Right ventricle myocardium superior (tissue), 1 donor: Measurements from ENCODE around the gene SYMPK. TPM values are rescaled to one million over a fixed set of nuclear protein-coding genes. Genes with fewer than 3 reads are reported as not detected.

ENCODE experiments used
- ATAC-seq: fragments of 200-7000 bp; cut with Tn5 transposase; one replicate; pipeline ENCODE4 v1.9.1; 2020; ENCODE audit warnings: mild to moderate bottlenecking; ENCODE audit not compliant: poor library complexity
- DNase-seq: peaks from one replicate; pipeline ENCODE4 v3.0.0-alpha.2; 2020
- intact Hi-C: fragments of 100-400 bp; cut with DNase I; formaldehyde crosslinking; loops from one replicate; pipeline ENCODE4 v1.11.2; 2022
- total RNA-seq: library from RNA; stranded (reverse); fragmentation: NEBNext Ultra II Directional; extraction: Animal tissue kit (Norgen Biotek cat#: 25700); gene quantifications from one replicate; pipeline ENCODE4 v1.2.1, GENCODE V29; 2021
- donor health status: DM: no; HTN: yes; CAD: no; lungs with severe emphysema.

The SYMPK gene
- total RNA-seq, 1 donor from 2014 or later: 29.6 TPM

DNA sequence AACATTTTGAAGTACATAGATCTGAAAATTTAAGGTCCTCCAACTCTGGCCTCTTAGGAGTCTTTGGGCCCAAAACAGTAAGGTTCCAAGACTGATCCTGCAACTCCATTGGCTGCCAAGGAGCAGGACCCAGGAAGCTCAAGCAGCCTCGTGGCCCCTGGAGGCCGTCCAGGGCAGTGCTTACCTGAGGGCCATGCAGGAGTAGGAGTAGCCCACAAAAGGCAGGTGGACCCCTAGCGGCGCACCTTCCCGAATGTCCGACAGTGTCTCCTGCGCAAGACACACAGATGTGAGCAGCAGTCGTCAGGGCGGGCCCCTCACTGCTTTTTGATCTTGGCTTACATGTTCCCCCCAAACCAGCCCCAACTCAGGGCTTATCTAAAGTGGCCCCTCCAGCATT, 88.2 kb downstream of the SYMPK start:
- ATAC-seq (no peak), DNase-seq (no peak)
- intact Hi-C loops: no loop called here

GRCh38 chr19:45773384-45773783, 89.6 kb downstream of the SYMPK start:
- intact Hi-C loops: no loop called here
- ATAC-seq: no peak
- no peak for DNase-seq

DNA sequence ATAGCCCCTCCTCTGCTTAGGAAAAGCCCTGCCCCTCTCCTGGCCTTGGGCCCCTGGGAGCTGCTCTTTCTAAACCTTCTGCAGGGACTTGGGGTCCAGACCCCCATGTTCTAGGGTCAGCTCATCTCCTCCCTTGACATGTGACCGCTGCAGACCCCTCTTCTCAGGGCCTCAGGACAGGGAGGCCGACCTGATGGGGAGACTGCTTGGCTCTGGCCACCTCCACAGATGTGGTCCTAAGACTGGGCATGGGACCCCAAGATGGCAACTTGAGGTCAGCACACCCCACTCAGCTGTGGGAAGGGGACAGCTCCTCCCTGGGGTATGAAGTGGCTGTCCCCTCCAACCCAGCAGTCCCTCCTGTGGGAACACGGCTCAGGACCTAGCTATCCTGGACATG, 90.0 kb downstream of the SYMPK start:
- no peak for ATAC-seq
- no peak for DNase-seq

DNA sequence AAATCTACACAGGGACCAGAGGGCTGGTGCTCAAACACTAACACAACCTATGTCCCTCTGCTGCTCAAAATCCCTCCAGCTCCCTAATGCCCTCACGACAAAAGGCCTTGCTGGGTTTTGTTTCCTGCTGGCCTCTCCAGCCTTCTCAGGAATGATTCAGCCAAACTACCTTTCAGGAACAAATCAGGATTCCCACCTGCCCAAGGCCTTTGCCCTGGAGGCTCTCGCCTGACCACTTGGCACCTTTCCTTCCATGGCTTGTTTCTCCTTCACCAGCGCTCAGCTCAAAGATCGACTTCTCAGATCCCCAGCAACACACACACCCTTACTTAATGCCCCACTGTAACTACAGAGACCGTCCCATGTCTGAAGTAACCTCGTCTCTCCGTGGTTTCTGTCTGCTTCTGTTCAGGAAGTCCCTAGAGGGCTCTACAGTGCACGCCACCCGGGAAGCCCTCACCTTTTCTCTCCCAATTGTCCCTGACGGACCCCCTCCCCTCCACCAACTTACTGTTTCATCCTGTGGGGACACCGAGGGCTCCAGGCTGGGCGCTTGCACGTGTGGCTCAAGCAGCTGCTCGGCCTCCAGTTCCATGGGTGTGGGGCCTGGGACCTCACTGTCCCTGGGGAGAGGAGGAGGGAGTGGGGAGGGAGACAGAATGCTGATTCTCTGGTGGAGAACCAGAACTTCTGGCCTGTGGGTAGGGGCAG, 90.7 kb downstream of the SYMPK start:
- intact Hi-C loops: no loop called here
- ATAC-seq (no peak), DNase-seq (no peak)

More for the DNA sequence above, 90.0 kb downstream of the SYMPK start:
- intact Hi-C loops: no loop called here

DNA sequence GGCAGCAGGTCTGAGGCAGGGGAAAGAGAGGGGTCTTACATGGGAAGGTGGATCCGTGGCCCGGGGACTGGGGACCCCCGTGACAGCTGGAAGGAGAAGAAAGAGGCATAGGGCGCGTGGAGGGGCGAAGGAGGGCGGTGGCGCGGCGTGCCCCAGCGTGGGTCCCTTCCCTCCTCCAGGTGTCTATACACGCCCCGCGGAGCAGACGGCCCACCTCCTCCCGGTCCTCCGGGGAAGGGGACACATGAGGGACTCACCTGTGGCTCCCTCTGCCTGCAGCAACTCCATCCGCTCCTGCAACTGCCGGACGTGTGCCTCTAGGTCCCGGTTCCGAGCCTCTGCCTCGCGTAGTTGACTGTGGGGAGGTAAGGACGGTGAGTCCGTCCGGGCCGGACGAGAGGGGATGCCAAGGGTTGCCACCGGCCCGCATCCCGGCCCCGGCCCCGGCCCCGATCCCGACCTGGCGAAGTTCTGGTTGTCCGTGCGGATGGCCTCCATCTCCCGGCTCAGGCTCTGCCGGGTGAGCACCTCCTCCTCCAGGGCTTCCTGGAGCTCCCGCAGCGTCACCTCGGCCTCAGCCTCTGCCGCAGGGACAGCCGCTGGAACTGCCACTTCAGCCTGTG, 91.5 kb downstream of the SYMPK start:
- ATAC-seq (no peak), DNase-seq (peak; percentile 48)
- intact Hi-C loops: no loop called here

DNA sequence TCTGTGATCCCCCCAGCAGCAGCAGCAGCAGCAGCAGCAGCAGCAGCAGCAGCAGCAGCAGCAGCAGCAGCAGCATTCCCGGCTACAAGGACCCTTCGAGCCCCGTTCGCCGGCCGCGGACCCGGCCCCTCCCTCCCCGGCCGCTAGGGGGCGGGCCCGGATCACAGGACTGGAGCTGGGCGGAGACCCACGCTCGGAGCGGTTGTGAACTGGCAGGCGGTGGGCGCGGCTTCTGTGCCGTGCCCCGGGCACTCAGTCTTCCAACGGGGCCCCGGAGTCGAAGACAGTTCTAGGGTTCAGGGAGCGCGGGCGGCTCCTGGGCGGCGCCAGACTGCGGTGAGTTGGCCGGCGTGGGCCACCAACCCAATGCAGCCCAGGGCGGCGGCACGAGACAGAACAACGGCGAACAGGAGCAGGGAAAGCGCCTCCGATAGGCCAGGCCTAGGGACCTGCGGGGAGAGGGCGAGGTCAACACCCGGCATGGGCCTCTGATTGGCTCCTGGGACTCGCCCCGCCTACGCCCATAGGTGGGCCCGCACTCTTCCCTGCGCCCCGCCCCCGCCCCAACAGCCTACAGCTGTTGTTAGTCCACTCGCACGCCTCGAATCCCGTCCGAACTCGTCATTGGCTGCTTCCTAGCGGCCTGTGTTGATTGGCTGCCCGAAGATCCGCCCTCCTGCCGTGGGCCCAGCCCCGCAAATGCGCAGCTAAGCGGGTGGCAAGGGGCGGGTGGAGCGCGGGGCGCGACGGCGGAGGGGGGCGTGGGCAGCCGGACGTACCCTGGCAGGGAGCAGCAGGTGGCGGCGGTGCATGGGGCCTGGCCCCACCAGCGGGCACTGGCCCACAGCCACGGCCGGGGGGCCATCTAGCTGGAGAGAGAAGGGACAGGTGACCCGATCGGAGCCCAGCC, 92.5 kb downstream of the SYMPK start:
- ATAC-seq (peak; percentile 72), DNase-seq (peak; percentile 97)
- intact Hi-C loops: no loop called here

DNA sequence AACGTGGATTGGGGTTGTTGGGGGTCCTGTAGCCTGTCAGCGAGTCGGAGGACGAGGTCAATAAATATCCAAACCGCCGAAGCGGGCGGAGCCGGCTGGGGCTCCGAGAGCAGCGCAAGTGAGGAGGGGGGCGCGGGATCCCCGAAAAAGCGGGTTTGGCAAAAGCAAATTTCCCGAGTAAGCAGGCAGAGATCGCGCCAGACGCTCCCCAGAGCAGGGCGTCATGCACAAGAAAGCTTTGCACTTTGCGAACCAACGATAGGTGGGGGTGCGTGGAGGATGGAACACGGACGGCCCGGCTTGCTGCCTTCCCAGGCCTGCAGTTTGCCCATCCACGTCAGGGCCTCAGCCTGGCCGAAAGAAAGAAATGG, 93.1 kb downstream of the SYMPK start:
- intact Hi-C loops: loop anchor here (5.0 kb wide), 2 partner anchors 32 to 53 kb away; no protein-coding TSS in a partner anchor
- ATAC-seq: peak; percentile 0
- peak; percentile 61 for DNase-seq

- intact Hi-C loops: loop anchor here (5.0 kb wide), 2 partner anchors 33 to 52 kb away; no protein-coding TSS in a partner anchor
- ATAC-seq (peak; percentile 62), DNase-seq (peak; percentile 99)
Observed at GRCh38 chr19:45768984-45769782, 93.8 kb downstream of the SYMPK start, which contains the start of gene SIX5. Gene SIX5 (minus strand): TSS chr19:45769252. CDS start chr19:45768844, 408 bp downstream.

- intact Hi-C loops: loop anchor here (5.0 kb wide), 2 partner anchors 34 to 51 kb away; no protein-coding TSS in a partner anchor
- ATAC-seq (no peak), DNase-seq (peak; percentile 69)
Observed at GRCh38 chr19:45768655-45768983, 94.3 kb downstream of the SYMPK start.

DNA sequence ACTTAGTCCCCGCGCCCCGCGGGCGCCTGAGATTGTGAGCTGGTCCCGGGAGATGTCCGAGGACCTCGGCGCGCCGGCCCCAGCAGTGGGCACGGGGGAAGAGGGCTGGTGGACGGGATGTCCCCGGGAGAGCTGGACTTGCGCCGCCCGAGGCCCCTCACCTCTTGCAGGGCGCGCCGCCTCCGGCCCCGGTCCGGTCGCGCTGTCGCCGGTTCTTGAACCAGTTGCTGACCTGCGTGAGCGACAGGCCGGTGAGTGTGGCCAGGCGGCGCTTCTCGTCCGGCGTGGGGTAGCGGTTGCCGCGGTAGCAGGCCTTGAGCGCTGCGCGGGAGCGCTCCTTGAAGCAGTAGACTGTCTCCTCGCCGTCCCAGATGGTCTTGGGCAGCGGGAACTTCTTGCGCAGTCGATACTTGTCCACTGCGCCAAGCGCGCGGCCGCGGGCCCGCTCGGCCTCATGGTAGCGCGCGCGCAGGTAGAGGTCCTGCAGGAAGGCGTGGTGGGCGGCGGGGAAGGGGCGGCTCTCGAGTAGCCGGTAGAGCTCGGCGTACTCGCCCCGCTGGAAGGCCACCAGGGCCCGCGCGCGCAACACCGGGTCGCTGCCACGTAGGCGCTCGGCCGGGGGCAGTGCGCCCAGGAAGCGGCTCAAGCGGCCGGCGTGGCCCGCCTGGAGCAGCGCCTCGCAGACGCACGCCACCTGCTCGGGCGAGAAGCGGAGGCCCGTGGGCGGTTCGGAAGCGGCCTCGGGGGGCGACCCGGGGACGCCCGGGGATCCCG, 94.9 kb downstream of the SYMPK start:
- intact Hi-C loops: loop anchor here (5.0 kb wide), 2 partner anchors 34 to 51 kb away; no protein-coding TSS in a partner anchor
- ATAC-seq: peak; percentile 2
- peak; percentile 78 for DNase-seq

DNA sequence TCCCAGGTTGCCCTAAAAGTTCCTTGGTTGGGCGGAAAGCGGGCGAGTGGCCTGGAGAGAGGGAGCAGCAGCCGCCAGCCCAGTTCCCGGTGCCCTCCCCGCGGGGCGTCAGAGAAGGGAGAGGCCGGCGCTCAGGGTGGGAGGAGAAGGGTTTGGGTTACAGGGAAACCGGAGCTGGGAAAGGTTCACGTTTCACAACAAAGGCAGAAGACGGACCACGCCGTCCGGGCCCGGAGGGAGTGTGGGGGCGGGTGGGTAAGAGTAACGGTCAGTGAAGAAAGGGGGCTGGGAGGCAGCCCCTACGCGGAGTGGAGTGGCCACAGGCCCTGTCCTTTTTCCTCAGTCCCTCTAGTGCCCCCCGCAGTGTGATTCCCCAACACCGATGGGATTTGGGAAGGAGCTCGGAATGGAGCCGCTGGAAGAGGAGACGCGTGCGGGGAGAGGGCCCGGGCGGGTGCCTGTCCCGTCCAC, 95.5 kb downstream of the SYMPK start:
- intact Hi-C loops: loop anchor here (5.0 kb wide), 2 partner anchors 35 to 50 kb away; no protein-coding TSS in a partner anchor
- DNase-seq: peak; percentile 86
- ATAC-seq: peak; percentile 8

DNA sequence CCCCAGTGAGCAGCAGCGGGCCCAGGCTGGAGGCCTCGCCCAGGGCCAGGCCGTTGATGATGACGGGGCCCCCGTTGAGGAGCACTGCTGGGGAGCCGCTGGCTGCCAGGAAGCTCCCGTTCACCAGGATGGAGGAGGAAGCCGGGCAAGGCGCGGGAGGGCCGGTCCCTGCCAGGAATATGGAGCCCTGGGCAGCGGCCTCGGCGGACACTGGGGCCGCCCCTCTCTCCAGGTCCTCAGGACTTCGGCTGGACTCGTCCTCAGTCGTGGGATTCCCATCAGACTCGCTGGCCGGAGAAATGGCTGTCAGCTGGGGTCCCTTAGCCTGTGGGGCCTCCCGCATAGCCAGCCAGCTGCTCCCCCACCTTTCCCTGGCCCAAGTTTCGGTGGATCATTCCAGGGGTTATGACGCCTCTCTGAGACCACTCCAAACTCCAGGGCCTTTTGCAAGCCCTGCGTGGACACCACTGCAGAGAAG, 96.0 kb downstream of the SYMPK start:
- intact Hi-C loops: loop anchor here (5.0 kb wide), 2 partner anchors 35 to 50 kb away; no protein-coding TSS in a partner anchor
- ATAC-seq: no peak
- DNase-seq: peak; percentile 65

GRCh38 chr19:45766296-45766868, 96.6 kb downstream of the SYMPK start:
- intact Hi-C loops: loop anchor here (5.0 kb wide), 2 partner anchors 36 to 49 kb away; no protein-coding TSS in a partner anchor
- DNase-seq: peak; percentile 53
- ATAC-seq: no peak

DNA sequence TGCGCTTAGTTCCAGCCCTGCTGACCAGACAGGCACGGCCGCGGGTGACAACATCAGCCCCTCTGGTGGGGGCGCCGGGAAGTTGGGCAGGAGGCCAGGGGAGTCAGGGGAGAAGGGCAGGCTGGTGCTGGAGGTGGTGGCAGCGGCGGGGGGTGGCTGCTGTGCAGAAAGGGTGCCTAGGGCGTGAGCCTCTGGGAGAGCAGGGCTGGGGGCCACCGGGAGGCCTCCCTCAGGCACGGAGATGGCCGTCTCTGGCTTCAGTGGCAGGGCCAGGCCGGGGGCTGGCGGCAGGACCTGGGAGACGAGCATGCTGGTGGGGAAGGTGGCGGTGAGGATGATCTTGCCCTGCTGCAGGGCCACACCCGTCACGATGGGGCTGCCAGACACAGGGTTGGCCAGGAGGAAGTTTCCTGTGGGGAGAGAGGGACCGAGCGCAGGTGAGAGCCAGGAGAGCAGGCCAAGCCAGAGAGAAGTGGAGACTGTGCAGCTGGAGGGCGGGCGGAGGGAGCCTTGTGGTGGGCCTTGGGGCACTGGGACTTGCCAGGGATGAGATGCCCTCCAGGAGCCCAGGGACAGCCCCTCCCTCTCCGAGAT, 97.1 kb downstream of the SYMPK start:
- ATAC-seq (no peak), DNase-seq (peak; percentile 52)
- intact Hi-C loops: loop anchor here (5.0 kb wide), 2 partner anchors 37 to 48 kb away; no protein-coding TSS in a partner anchor
